GM19395 (cell line): ENCODE data around the gene KRT80.
"Not testable (repeated sequence)": the region's sequence is repeated elsewhere in the genome, so short reads cannot be mapped to it uniquely, and the experiment has no call there.

Source experiments
- ATAC-seq: cut with Tn5 transposase; IDR thresholded peaks from one replicate; pipeline ENCODE4 v1.9.1; 2021; ENCODE audit warnings: mild to moderate bottlenecking, moderate library complexity; ENCODE audit not compliant: unreplicated experiment

KRT80 gene

GRCh38 chr12:52191841-52192791 lies at the start of gene KRT80:
Gene KRT80, minus strand, starts transcription at chr12:52192014. Its CDS starts 112 bp downstream, at chr12:52191902.
- no peak for ATAC-seq

GRCh38 chr12:52241205-52241842 lies 49.5 kb upstream of the KRT80 start:
- ATAC-seq, result no peak

GRCh38 chr12:52240247-52240646 lies 48.4 kb upstream of the KRT80 start:
- ATAC-seq, result not testable (repeated sequence)

- ATAC-seq, result no peak
Observed at GRCh38 chr12:52239767-52240166, 48.0 kb upstream of the KRT80 start.

DNA sequence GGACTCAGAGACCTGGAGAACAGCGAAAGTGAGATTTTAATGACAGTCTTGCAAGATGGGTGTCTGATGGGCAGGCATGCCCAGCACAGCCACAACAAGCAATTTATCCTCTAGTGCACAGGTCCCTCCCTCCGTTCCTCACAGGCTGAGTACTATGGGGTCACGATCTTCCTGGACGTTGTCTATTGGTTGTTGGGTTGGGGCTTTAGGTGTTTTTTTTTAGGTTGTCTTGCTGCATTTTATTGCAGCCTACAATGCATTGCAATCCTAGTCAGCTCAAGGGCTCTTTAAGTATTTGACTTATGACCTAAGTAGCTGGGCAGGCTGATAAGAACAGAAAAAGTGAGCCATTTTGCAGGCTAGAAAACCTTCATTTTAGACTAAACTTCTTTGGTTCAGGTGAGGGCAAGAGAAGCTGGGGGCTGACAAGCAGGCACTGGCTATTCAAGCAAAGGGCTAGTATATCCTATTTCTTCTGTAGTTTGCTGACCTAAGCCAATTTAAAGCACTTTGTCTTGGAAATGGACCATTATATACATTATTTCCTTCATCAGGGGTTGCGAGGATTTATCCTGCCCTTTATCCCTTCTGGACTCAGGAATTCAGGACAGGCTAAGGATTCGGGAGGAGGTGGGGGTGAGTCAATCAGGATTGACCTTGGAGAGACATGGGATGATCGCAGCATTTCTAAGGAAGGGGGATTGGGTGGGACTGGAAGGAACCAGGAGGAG lies 47.3 kb upstream of the KRT80 start:
- no peak for ATAC-seq

GRCh38 chr12:52238207-52238840 lies 46.5 kb upstream of the KRT80 start:
- no peak for ATAC-seq

GRCh38 chr12:52236386-52237050 lies 44.7 kb upstream of the KRT80 start:
- ATAC-seq, result no peak

- no peak for ATAC-seq
Observed at GRCh38 chr12:52235822-52236361, 44.1 kb upstream of the KRT80 start.

DNA sequence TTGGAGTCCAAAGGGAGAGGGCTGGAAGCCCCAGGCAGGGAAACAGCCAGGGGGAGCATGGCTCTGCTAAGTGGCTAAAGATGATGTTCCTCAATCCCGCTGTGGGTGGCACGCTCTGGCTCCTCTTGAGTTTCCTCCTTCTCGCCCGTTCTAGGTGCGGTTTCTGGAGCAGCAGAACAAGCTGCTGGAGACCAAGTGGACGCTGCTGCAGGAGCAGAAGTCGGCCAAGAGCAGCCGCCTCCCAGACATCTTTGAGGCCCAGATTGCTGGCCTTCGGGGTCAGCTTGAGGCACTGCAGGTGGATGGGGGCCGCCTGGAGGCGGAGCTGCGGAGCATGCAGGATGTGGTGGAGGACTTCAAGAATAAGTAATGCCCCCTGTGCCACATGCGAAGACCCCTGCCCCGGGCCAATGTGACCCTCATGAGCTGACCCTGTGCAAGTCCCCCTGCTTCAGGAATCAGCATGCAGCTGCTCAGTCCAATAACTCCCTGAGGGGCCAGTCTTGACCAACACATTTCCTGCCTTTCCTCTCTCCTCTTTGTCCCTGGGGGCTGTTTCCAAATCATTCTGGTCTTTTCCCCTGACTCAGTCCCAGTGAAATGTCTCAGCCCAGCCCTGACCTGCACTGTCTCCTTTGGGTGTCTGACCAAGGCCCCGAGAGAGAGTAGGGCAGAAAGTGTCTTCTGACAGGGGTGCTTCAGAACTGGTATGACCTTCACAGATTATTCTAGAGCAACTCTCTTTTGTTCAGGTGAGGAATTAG lies 43.4 kb upstream of the KRT80 start:
- ATAC-seq, result no peak

DNA sequence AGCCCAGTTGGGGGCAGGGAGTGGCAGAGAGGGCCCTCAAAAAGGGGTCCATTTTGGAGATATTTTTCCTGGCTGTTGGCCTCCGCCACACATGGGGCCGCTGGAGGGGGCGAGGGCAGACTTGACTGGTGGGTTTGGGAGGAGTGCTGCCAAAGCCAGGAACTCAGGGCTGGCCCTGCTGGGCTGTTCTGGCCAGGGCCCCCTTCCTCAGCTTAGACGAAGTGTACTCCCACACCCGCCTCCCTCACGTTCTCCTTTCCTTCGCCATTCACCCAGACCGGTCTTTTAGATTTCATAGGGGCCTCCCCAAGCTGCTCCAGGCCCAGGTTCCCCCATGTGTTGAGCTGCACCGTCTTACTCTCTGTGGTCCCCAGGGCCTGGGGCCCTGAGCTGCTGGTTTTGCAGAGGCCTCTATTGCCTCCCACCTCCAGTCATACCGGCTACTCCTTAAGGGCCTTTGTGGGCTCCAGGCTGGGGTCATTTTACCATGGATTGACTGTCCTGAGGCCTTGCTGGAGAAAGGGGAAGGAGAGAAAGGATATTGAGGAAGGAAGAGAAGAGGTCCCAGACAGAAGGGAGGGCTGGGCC lies 42.5 kb upstream of the KRT80 start:
- ATAC-seq, result no peak

- no peak for ATAC-seq
Observed at GRCh38 chr12:52233462-52234207, 41.8 kb upstream of the KRT80 start.

- ATAC-seq, result no peak
Observed at GRCh38 chr12:52232674-52233461, 41.1 kb upstream of the KRT80 start, which contains the start of gene KRT7. Gene KRT7, plus strand, starts transcription at chr12:52233243. Its CDS starts 54 bp downstream, at chr12:52233297.

- no peak for ATAC-seq
Observed at GRCh38 chr12:52232203-52232673, 40.4 kb upstream of the KRT80 start.

DNA sequence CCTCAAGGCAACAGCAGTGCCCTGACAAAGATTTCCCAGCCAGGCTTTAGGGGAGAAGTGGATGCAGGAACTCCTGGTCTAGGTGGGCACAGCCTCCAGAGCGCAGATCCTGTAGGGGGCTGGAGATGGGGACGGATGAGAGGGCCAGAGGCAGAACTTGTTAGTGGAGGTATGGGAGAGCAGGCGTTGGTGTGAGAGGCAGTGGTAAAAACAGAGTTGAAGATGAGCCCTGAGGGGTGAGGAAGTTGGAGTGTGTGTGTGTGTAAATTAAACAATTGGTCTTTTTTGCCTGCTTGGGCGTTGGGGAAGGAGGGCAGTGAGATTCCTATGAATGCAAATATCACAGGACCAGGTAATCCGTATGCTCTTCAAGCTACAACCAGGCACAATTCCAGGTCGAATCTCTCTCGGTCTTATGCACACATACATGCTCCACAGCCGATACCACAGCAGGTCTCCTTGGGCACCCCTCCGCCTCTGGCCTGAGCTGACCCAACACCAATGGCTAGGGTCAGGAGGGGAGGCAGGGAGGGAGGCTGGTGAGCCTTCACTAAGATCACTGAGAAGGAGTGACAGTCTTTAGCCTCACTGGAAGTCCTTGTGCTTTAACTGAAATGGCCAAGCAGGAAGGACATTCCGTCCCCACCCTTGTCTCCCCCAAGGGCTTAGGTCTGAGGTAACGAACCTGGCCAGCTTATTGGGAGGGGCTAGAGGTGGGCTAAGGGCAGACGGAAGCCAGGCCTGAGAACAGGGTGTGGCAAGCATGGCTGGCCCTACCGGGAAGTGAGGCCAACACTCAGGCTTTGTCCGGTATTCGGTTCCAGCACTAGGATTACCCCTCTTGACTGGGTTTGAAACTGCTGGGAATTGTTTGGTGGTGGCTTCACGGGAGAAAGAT lies 39.7 kb upstream of the KRT80 start:
- no peak for ATAC-seq

DNA sequence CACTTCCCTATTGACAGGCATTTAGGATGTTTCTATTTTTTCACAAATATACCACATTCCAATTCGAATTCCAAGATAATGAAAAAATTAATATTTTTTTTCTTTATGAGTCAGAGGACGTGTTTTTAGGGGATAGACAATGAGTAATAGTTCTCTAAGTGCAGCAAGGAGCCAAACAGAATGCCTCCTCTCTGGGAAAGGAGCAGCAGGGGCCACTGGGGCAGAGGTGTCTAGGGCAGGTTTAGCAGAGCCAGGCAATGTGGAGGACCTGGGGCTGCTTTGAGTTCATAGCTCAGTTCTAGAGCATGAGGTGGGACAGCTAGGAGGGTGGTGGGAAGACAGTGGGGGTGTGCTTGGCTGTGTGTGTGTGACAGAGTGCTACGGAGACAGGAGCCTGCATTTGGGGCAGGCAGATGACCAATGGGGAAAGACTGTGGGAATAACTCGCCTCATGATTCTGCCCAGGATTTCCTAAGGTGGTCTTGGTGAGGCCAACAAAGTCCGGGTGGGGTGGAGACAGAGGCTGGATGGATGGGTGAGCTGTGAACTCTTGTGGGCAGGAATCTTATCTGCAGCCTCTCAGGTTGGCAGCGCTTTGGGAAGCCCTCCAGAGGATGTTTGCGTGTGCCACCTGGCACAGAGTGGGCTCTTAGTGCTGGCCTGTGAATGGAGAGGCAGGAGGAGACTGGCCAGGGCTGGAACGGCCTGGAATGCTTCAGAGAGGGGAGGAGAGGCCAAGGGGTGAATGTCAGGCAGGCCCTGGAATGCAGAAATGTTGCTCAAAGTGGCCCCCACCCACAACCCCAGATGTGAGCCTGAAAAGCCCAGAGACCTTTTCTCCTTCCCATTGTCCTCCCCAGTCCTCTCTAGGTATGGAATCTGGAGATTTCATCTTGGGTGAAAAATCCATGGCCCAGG lies 38.8 kb upstream of the KRT80 start:
- ATAC-seq, result no peak
